Measurements from ENCODE around the gene MEAF6. TPM values are rescaled to one million over a fixed set of nuclear protein-coding genes. Genes with fewer than 3 reads are reported as not detected.
"Not testable (repeated sequence)": the region's sequence is repeated elsewhere in the genome, so short reads cannot be mapped to it uniquely, and the experiment has no call there.

MEAF6 gene
- total and polyA plus RNA-seq, 2 experiments from 2014 or later: 96.2 to 117 TPM

DNA sequence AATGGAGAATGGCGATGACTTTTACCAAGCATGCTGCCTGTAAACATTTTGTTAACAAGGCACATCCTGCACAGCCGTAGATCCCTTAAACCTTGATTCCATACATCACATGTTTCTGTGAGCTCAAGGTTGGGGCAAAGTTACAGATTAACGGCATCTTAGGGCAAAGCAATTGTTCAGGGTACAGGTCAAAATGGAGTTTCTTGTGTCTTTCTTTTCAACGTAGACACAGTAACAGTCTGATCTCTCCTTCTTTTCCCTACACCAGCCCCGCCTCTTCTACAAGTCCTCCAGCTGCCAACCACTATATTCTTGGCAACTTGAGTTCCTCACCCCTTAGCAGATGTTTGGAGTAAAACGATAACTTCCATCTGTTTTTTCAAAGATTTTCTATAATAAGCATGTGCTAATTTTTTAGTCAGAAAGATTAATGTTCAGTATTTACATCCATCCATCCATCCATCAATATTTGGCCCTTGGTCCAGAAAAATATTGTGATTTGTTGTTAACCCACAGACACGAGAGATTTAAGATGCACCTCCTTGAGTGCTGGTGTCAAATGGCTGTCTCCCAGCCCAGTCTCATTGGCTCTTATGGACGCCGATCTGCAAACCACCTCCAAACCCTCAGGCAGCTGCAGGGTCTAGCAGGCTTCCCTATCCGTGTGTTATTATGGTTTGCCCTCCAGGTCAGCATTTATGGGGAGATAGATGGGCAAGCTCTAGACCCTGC is 46.0 kb upstream of the MEAF6 start:
- Histone ChIP-seq H3K4me1 (ENCODE audit: insufficient read depth) (peaks cover 20% of the 10 kb centered on the region), H3K9me2 (ENCODE audit: insufficient read depth) (no peaks in the 10 kb centered on the region), H3K36me3 (ENCODE audit: low read depth) (peaks cover 6% of the 10 kb centered on the region; the same call in 1 of the 2 replicates), H3F3A (ENCODE audit: insufficient read depth) (peaks cover 35% of the 10 kb centered on the region), H3K27me3 (replicated peaks; ENCODE audit: insufficient read depth) (no peaks in the 10 kb centered on the region), H3K9ac (no peak overlapping the region), H4K20me1 (ENCODE audit: insufficient read depth) (no peaks in the 10 kb centered on the region), H3K79me2 (ENCODE audit: insufficient read depth) (no peaks in the 10 kb centered on the region), H3K27ac (no peak overlapping the region), H3K9me3 (ENCODE audit: low read depth) (no peaks in the 10 kb centered on the region), H2AFZ (peak overlapping the region; percentile 45; the same call in 1 of the 2 replicates), H3K4me3 (no peak overlapping the region), H3K4me2 (ENCODE audit: unreplicated experiment) (no peak overlapping the region)
- no peak for DNase-seq
- in situ Hi-C loops (cut with MboI): no loop called here
- WGBS, 2 experiments (ENCODE audit: low coverage in 1 of 2, low lambda C conversion rate in 2 of 2, missing lambda C conversion rate in 2 of 2): 16 to 17% methylated on average over 10 of the region's 10 CpGs
- no peak for TF ChIP-seq EZH2 (IDR thresholded peaks at IDR 0.05; ENCODE audit: insufficient read depth, poor library complexity, severe bottlenecking)
- TF ChIP-seq EZH2phosphoT487 (IDR thresholded peaks at IDR 0.05; ENCODE audit: insufficient read depth, low read depth): no peak

DNA sequence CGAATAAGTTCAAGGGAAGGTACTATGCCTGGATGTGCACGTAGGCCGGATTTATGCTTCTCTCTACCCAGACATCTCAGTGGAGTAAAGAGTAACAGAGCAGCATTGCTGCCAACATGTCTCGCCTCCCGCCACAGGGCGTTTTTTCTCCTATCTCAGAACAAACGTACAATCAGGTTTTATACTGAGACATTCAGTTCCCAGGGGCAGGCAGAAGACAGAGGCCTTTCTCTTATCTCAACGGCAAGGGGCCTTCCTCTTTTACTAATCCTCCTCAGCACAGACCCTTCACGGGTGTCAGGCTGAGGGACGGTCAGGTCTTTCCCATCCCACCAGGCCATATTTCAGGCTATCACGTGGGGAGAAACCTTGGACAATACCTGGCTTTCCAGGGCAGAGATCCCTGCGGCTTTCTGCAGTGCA is 45.4 kb upstream of the MEAF6 start:
- H3K27ac ChIP-seq; H3K27me3 ChIP-seq (replicated peaks; ENCODE audit: insufficient read depth); in situ Hi-C loops (cut with MboI); H3K9me2 ChIP-seq (ENCODE audit: insufficient read depth); H3K4me2 ChIP-seq (ENCODE audit: unreplicated experiment); H4K20me1 ChIP-seq (ENCODE audit: insufficient read depth); H3K4me3 ChIP-seq; H3K79me2 ChIP-seq (ENCODE audit: insufficient read depth); H3K9me3 ChIP-seq (ENCODE audit: low read depth); H3K9ac ChIP-seq; H3K36me3 ChIP-seq (ENCODE audit: low read depth); DNase-seq: not testable (repeated sequence)
- Histone ChIP-seq H3K4me1 (ENCODE audit: insufficient read depth) (peaks cover 17% of the 10 kb centered on the region), H3F3A (ENCODE audit: insufficient read depth) (peaks cover 29% of the 10 kb centered on the region), H2AFZ (peak overlapping the region; percentile 45; the same call in 1 of the 2 replicates)
- 44 to 47% methylated on average over 12 of the region's 12 CpGs for WGBS, 2 experiments (ENCODE audit: low coverage in 1 of 2, low lambda C conversion rate in 2 of 2, missing lambda C conversion rate in 2 of 2)

DNA sequence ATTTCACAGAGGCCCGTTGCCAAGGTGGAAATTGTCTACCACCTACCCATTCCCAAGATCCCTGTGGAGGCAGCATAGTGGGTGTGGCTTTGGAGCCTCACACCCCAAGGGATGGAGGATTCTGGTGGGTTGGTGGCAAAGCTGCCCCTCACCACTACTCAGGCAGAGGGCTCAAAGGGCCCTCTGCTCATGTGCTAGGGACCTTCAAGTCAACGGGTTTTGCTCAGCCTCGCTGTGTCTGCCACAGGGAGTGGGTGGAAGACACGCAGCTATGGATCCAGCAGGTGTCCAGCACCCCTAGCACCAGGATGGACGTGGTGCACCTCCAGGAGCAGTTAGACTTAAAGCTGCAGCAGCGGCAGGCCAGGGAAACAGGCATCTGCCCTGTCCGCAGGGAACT is 44.5 kb upstream of the MEAF6 start:
- WGBS, 2 experiments (ENCODE audit: low coverage in 1 of 2, low lambda C conversion rate in 2 of 2, missing lambda C conversion rate in 2 of 2): 82 to 88% methylated on average over 7 of the region's 7 CpGs
- no peak overlapping the region for H3K4me2 ChIP-seq (ENCODE audit: unreplicated experiment)
- no peak for DNase-seq
- H3K27me3 ChIP-seq (replicated peaks; ENCODE audit: insufficient read depth): no peaks in the 10 kb centered on the region
- peaks cover 8% of the 10 kb centered on the region for H3K4me1 ChIP-seq (ENCODE audit: insufficient read depth)
- no peak overlapping the region for H3K27ac ChIP-seq
- in situ Hi-C loops (cut with MboI): no loop called here
- H3K79me2 ChIP-seq (ENCODE audit: insufficient read depth): peaks cover under 1% of the 10 kb centered on the region
- H3K9me3 ChIP-seq (ENCODE audit: low read depth): no peaks in the 10 kb centered on the region
- H4K20me1 ChIP-seq (ENCODE audit: insufficient read depth): no peaks in the 10 kb centered on the region
- no peak overlapping the region for H3K9ac ChIP-seq
- H3F3A ChIP-seq (ENCODE audit: insufficient read depth): peaks cover 25% of the 10 kb centered on the region; the same call in 1 of the 2 replicates
- no peak overlapping the region for H2AFZ ChIP-seq
- TF ChIP-seq EZH2phosphoT487 (IDR thresholded peaks at IDR 0.05; ENCODE audit: insufficient read depth, low read depth) (no peak), EZH2 (IDR thresholded peaks at IDR 0.05; ENCODE audit: insufficient read depth, poor library complexity, severe bottlenecking) (no peak)
- H3K9me2 ChIP-seq (ENCODE audit: insufficient read depth): no peaks in the 10 kb centered on the region
- no peak overlapping the region for H3K4me3 ChIP-seq
- H3K36me3 ChIP-seq (ENCODE audit: low read depth): no peaks in the 10 kb centered on the region

DNA sequence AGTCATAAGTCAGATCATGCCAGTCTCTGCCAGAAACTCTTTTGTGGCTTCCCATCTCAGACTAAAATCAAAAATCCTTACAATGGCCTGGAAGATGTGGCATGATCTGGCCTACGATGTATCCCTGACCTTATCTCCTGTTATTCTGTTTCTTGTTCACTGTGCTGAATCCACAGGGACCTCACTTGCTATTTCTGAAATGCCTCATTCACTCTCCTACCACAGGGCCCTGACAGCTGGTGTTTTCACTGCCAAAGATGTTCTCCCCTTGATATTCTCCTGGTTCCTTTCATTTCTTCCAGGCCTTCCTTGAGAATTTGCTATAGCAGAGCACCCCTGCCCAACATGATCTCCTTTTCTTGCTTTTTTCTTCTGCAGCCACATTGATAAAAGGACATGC is 43.8 kb upstream of the MEAF6 start:
- no peak for DNase-seq

More for the DNA sequence above, 43.8 kb upstream of the MEAF6 start:
- no peak overlapping the region for H3K4me2 ChIP-seq (ENCODE audit: unreplicated experiment)
- H3K79me2 ChIP-seq (ENCODE audit: insufficient read depth): peaks cover 7% of the 10 kb centered on the region
- H3K9me3 ChIP-seq (ENCODE audit: low read depth): no peaks in the 10 kb centered on the region
- H3K4me3 ChIP-seq: no peak overlapping the region
- no peak overlapping the region for H2AFZ ChIP-seq
- no peaks in the 10 kb centered on the region for H3K9me2 ChIP-seq (ENCODE audit: insufficient read depth)
- in situ Hi-C loops (cut with MboI): no loop called here
- no peaks in the 10 kb centered on the region for H3K36me3 ChIP-seq (ENCODE audit: low read depth)
- TF ChIP-seq EZH2 (IDR thresholded peaks at IDR 0.05; ENCODE audit: insufficient read depth, poor library complexity, severe bottlenecking) (no peak), EZH2phosphoT487 (IDR thresholded peaks at IDR 0.05; ENCODE audit: insufficient read depth, low read depth) (no peak)
- no peaks in the 10 kb centered on the region for H4K20me1 ChIP-seq (ENCODE audit: insufficient read depth)
- peaks cover 18% of the 10 kb centered on the region; the same call in 1 of the 2 replicates for H3F3A ChIP-seq (ENCODE audit: insufficient read depth)
- H3K27me3 ChIP-seq (replicated peaks; ENCODE audit: insufficient read depth): no peaks in the 10 kb centered on the region
- WGBS, 2 experiments (ENCODE audit: low coverage in 1 of 2, low lambda C conversion rate in 2 of 2, missing lambda C conversion rate in 2 of 2): 89 to 100% methylated on average over 1 of the region's 1 CpG
- no peak overlapping the region for H3K9ac ChIP-seq
- H3K4me1 ChIP-seq (ENCODE audit: insufficient read depth): peaks cover 1% of the 10 kb centered on the region; the same call in 1 of the 2 replicates
- H3K27ac ChIP-seq: no peak overlapping the region
